ENCODE measurements around the gene CDKN1A. TPM values are rescaled to one million over a fixed set of nuclear protein-coding genes. Genes with fewer than 3 reads are reported as not detected.
A peak's percentile ranks its signal among the peaks of the same experiment; 100 is the strongest.

Gene CDKN1A
- total RNA-seq, 1 experiment from 2014 or later = 17.4 TPM

GRCh38 chr6:36731622-36732310 lies 53.3 kb downstream of the CDKN1A start:
- H2BK120ac ChIP-seq (ENCODE audit: low read depth, low read length, poor library complexity, severe bottlenecking) = no peak overlapping the region
- H3T11ph ChIP-seq (ENCODE audit: low read length) = no peak overlapping the region
- no peaks in the 10 kb centered on the region for H4K20me1 ChIP-seq (ENCODE audit: control insufficient read depth, insufficient read depth, insufficient read length)
- H2BK12ac ChIP-seq (ENCODE audit: insufficient read length, low read depth, low read length) = no peak overlapping the region
- no peak overlapping the region for H3K23ac ChIP-seq (ENCODE audit: insufficient read length, low read depth, low read length)
- no peaks in the 10 kb centered on the region for H3K79me1 ChIP-seq (ENCODE audit: insufficient read depth, low read depth, low read length, poor library complexity, severe bottlenecking)
- H3K23me2 ChIP-seq (ENCODE audit: insufficient read length, low read depth, low read length, poor library complexity, severe bottlenecking) = no peaks in the 10 kb centered on the region
- no peak overlapping the region for H4K8ac ChIP-seq (replicated peaks; ENCODE audit: insufficient read length, low read depth, low read length)
- no peaks in the 10 kb centered on the region for H3K27me3 ChIP-seq (ENCODE audit: insufficient read depth, low read length)
- H3K9me3 Mint-ChIP-seq = no peaks in the 10 kb centered on the region; a peak in 1 of 5 replicates
- no peak overlapping the region for H2AK5ac ChIP-seq (ENCODE audit: insufficient read length, low read length)
- no peak overlapping the region for H3K18ac ChIP-seq (ENCODE audit: insufficient read length, low read depth, low read length)
- H3K27me3 Mint-ChIP-seq (ENCODE audit: low read depth) = peaks cover 19% of the 10 kb centered on the region
- no peak overlapping the region for H4K5ac ChIP-seq (ENCODE audit: insufficient read length, low read depth, low read length)
- peak; percentile 30; the same call in 1 of the 3 replicates for TF ChIP-seq CTCF (conservative IDR thresholded peaks at IDR 0.05)
- no peak overlapping the region for H3K4me3 Mint-ChIP-seq
- H3K79me2 ChIP-seq (ENCODE audit: insufficient read depth, low read length) = no peaks in the 10 kb centered on the region
- H3K4me1 ChIP-seq (ENCODE audit: insufficient read depth, low read length) = no peaks in the 10 kb centered on the region; the same call in 1 of the 2 replicates
- no peak overlapping the region for H3K9ac ChIP-seq (ENCODE audit: extremely low read depth, insufficient read length, low read length)
- peaks cover 10 to 18% of the 10 kb centered on the region in 2 experiments for H3K4me1 Mint-ChIP-seq
- no peak for DNase-seq
- no peak overlapping the region for H3K27ac ChIP-seq (ENCODE audit: insufficient read length, low read depth, low read length)
- no peak overlapping the region for H4K91ac ChIP-seq (ENCODE audit: insufficient read length, low read depth, low read length)
- no peak overlapping the region for H3K4me2 ChIP-seq (ENCODE audit: insufficient read depth, insufficient read length, low read length)
- no peak overlapping the region for H3K56ac ChIP-seq (ENCODE audit: insufficient read length, low read depth, low read length)
- no peaks in the 10 kb centered on the region for H3K36me3 Mint-ChIP-seq (ENCODE audit: insufficient read depth in 1 of 3, low read depth in 3 of 3)
- H3K4ac ChIP-seq (ENCODE audit: low read depth, low read length) = no peak overlapping the region
- no peaks in the 10 kb centered on the region for H3K9me3 ChIP-seq (ENCODE audit: control insufficient read depth, low read depth, low read length)
- no peak overlapping the region for H2BK5ac ChIP-seq (ENCODE audit: insufficient read length, low read length)
- H3K14ac ChIP-seq (ENCODE audit: insufficient read depth, low read length) = no peak overlapping the region
- no CpG with 5 or more reads among the region's 12 CpGs for WGBS (ENCODE audit: extremely low coverage, insufficient read length, low lambda C conversion rate)
- no peak overlapping the region for H2BK20ac ChIP-seq (ENCODE audit: low read depth, low read length, poor library complexity, severe bottlenecking)
- H2AFZ ChIP-seq (ENCODE audit: low read length) = no peak overlapping the region
- no peak overlapping the region for H2BK15ac ChIP-seq (ENCODE audit: low read depth, low read length)
- no peak overlapping the region for H3K27ac Mint-ChIP-seq

Measured in H9 (cell line).